Activated CD4-positive, alpha-beta T cell treated with anti-CD3 and anti-CD28 coated beads for 4 hours (primary cell): ENCODE data around the gene RBM6.
"Not testable (repeated sequence)": the region's sequence is repeated elsewhere in the genome, so short reads cannot be mapped to it uniquely, and the experiment has no call there.

ENCODE experiments used
- DNase-seq, 2 donors: peaks; one replicate each; pipeline ENCODE4 v3.0.0-alpha.2; 2020

RBM6 gene

DNA sequence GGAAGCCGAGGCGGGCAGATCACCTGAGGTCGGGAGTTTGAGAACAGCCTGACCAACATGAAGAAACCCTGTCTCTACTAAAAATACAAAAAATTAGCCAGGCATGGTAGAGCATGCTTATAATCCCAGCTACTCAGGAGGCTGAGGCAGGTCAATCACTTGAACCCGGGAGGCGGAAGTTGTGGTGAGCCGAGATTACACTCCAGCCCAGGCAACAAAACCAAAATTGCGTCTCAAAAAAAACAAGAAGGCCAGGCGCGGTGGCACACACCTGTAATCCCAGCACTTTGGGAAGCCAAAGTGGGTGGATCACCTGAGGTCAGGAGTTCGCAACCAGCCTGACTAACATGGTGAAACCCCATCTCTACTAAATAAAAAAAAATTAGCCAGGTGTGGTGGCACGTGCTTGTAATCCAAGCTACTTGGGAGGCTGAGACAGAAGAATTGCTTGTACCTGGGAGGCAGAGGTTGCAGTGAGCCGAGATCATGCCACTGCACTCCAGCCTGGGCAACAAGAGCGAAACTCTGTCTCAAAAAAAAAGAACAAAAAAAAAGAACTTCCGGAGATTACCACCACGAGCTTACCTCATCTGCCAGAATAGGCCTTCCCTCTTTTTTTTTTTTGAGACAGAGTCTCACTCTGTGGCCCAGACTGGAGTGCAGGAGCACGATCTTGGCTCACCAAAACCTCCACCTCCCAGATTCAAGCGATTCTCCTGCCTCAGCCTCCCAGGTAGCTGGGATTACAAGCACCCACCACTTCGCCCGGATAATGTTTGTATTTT lies 22.0 kb upstream of the RBM6 start:
- not testable (repeated sequence) for DNase-seq

DNA sequence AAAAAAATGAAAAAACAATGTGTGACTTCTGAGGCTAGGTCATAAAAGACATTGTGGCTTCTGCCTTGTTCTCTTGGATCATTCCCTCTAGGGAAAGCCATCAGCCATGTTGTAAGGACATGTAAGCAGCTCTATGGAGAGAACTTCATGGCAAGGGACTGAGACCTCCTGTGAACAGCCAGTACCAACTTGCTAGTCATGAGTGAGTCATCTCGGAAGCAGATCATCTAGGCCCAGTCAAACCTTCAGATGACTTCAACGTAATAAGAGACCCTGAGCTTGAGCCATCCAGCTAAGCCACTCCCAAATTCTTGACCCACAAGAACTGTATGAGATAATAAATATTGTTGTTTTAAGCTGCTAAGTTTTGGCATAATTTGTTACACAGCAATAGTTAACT lies 15.3 kb upstream of the RBM6 start:
- DNase-seq = no peak

DNA sequence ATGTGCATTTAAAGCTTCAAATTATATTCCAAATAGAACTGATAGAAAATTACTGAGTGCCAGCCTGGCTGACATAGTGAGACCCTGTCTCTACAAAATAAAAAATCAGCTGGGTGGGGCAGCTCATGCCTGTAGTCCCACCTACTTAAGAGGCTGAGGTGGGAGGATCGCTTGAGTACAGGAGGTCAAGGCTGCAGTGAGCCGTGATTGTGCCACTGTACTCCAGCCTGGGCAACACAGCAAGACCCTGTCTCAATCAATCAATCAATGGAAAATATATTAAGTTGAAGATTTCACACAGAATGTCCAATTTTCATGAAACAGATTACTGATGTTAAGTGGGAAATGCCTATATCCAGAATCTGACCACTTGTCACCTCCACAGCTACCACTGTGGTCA lies 14.5 kb upstream of the RBM6 start:
- no peak for DNase-seq

GRCh38 chr3:49926117-49926728 lies 13.7 kb upstream of the RBM6 start:
- no peak for DNase-seq

DNA sequence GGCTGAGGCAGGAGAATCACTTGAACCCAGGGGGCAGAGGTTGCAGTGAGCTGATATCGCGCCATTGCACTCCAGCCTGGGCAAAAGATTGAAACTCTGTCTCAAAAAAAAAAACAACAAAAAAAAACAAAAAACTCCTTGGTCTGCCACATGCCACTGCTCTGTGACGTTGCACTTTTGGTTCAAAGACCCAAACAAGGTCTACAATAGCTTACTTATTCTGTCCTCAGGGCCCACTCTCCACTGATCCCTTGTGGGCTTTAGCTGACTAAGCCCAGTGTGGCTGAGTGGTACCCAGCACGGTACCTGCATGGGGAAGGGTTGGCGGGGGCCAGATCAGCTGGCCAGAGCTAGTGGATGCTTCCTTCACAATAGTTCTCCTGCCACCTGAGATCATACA lies 12.2 kb upstream of the RBM6 start:
- no peak for DNase-seq

GRCh38 chr3:49928481-49929017 lies 11.4 kb upstream of the RBM6 start:
- DNase-seq = no peak

- DNase-seq = peak; percentile 80 to 89
Measured at GRCh38 chr3:49929291-49930167, 10.4 kb upstream of the RBM6 start, which contains the start of gene MON1A. Gene MON1A (minus strand): TSS chr3:49929811. CDS start chr3:49913346, 16,465 bp downstream.

GRCh38 chr3:49930168-49930690 lies 9.7 kb upstream of the RBM6 start:
- no peak for DNase-seq

- DNase-seq = no peak
Measured at GRCh38 chr3:49930922-49931321, 9.0 kb upstream of the RBM6 start.

DNA sequence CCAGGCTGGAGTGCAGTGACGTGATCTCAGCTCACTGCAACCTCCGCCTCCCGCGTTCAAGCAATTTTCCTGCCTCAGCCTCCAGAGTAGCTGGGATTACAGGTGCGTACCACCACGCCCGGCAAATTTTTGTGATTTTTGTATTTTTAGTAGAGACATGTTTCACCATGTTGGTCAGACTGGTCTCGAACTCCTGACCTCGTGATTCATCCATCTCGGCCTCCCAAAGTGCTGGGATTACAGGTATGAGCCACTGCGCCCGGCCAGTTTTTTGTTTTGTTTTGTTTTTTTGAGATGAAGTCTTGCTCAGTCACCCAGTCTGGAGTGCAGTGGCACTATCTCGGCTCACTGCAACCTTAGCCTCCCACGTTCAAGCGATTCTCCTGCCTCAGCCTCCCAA lies 7.7 kb upstream of the RBM6 start:
- DNase-seq = not testable (repeated sequence)

DNA sequence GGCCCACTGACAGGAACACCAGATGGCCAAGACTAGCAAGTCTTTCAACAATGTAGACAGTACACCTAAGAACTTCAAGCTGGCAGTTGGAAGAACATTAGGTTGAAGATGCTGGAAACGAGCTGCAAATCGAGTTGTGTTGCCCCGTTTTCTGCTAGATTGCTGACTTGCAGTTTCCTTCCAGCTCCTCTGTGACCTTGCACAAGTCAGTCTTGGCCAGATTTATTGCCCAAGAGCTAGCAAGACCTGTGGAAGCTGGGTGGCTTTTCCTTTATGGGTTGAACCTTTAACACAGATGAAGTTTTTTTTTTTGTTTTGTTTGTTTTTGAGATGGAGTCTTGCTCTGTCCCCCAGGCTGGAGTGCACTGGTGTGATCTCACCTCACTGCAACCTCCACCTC lies 2.9 kb upstream of the RBM6 start:
- DNase-seq = no peak

DNA sequence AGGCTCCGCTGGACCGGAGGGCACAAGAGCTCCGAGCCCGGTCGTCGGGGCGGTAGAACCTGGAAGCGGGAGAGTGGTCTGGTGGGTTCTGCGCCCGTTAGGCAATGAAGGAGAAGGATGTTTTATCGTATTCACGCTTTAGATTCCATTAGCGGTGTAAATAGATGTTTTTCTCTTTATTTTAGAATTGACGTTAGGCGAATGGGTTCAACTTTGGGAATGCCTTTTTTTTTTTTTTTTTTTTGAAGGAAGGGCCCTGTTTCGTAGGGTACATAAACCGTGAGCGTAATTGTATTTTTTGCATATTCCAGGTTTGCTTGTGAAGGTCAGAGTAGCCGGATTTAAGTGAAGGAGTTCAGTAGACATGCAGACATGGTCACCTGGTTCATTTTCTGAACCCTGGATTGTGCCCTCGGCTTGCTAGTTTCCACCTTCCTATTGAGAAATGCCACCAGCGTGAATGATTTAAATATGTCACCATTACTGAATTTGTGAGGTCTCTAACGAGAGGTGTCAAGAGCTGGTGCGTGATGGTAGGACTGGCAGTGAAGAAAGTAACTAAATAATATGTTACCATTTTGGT lies 808 bp downstream of the RBM6 start:
- no peak for DNase-seq

- no peak for DNase-seq
Measured at GRCh38 chr3:49942651-49943050, 2.7 kb downstream of the RBM6 start.

- no peak for DNase-seq
Measured at GRCh38 chr3:49952924-49953323, 13.0 kb downstream of the RBM6 start.

DNA sequence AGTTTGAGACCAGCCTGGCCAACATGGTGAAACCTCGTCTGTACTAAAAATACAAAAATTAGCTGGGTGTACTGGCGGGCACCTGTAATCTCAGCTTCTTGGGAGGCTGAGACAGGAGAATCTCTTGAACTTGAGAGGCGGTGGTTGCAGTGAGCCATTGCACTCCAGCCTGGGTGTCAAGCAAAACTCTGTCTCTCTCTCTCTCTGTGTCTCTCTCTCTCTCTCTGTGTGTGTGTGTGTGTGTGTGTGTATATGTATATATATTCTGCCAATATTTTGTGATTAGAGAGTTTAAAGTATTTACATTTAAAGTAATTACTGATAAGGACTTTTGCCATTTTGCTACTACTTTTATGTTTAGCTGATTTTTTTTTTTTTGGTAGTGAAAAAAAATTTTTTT lies 15.7 kb downstream of the RBM6 start:
- DNase-seq = no peak

DNA sequence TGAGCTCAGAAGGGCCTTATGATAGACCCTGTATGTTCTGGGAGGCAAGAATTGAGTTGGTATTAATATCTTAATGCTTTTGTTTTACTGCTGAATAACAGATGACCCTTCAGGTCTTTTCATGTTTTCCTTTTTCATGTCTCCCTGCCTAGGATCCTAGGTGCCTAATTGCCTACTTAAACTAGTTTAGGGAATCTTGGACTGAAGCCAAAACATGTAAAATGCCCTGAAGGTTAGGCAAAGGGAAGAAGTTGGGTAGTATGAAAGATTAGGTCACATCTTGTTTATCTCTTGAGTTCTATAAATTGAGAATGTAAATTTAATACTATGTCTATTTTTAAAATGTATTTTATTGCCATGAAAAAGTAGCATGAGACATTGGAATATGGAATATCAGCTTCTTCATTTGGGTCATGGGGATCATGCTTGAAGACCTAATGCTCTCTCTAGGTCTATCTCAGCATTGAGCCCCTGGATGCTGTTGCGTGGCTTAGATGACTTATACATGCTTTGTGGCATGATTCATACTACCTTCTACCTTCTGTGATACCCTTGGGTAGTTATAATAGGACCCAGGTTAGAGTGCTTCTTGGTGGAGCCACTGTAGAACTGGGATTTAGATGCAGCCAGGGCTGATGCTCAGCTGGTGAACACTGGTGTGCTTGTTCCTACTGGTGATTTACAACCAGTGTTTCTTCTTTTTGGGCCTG lies 26.4 kb downstream of the RBM6 start:
- no peak for DNase-seq

GRCh38 chr3:49967291-49967690 lies 27.3 kb downstream of the RBM6 start:
- no peak for DNase-seq

DNA sequence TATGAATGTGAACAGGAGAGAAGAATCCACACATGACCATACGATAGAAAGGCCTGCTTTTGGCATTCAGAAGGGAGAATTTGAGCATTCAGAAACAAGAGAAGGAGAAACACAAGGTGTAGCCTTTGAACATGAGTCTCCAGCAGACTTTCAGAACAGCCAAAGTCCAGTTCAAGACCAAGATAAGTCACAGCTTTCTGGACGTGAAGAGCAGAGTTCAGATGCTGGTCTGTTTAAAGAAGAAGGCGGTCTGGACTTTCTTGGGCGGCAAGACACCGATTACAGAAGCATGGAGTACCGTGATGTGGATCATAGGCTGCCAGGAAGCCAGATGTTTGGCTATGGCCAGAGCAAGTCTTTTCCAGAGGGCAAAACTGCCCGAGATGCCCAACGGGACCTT lies 28.4 kb downstream of the RBM6 start:
- no peak for DNase-seq

GRCh38 chr3:49972656-49973055 lies 32.7 kb downstream of the RBM6 start:
- DNase-seq = no peak

GRCh38 chr3:49976942-49977341 lies 37.0 kb downstream of the RBM6 start:
- DNase-seq = no peak

DNA sequence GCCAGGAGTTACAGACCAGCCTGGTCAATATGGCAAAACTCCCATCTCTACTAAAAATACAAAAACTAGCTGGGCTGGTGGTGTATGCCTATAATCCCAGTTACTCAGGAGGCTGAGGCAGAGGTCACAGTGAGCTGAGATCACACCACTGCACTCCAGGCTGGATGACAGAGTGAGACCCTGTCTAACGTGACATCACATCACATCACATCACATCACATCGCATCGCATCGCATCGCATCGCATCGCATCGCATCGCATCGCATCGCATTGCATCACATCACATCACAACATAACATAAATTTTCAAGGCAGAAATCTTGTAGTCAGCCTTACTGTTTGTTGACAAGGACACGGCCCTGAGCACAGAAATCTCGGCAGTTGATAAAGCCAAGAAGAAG lies 44.4 kb downstream of the RBM6 start:
- no peak for DNase-seq

- no peak for DNase-seq
Measured at GRCh38 chr3:49992326-49992725, 52.4 kb downstream of the RBM6 start.
